IMR-90 (cell line): ENCODE data around the gene DGKB. TPM values are rescaled to one million over a fixed set of nuclear protein-coding genes. Genes with fewer than 3 reads are reported as not detected.

ENCODE experiments used
- ATAC-seq: fragments of 200-7000 bp; cut with Tn5 transposase; 2 replicates; pipeline ENCODE4 v1.9.1; 2020; ENCODE audit warnings: low read depth, mild to moderate bottlenecking, moderate library complexity
- BruUV-seq: library from RNA; stranded (reverse); fragments of 400-500 nt; replicated peaks from 2 replicates; lab custom pipeline; 2021; lab: Mats Ljungman, UMichigan
- CTCF ChIA-PET: fragments of 300-600 bp; formaldehyde crosslinking; extraction: SDS; loops from one replicate; lab custom pipeline; 2021; ENCODE audit warnings: antibody characterized with exemption; lab: Yijun Ruan, JAX
- POLR2A ChIA-PET: fragments of 300-600 bp; sonication (Branson Sonifier 250); formaldehyde crosslinking; loops from one replicate; lab custom pipeline; 2022; ENCODE audit warnings: antibody characterized with exemption; ENCODE audit not compliant: unreplicated experiment; lab: Charles Lee
- DNase-seq: peaks from one replicate; pipeline ENCODE4 v3.0.0; 2013
- H2AFZ ChIP-seq: replicated peaks from 2 replicates; pipeline ENCODE3; 2013; ENCODE audit warnings: low read length, mild to moderate bottlenecking; ENCODE audit not compliant: poor library complexity
- H2AK5ac ChIP-seq: 2 replicates; pipeline ENCODE4 v1.6.1; 2013; ENCODE audit warnings: low read depth, low read length, inconsistent platforms
- H2AK9ac ChIP-seq: replicated peaks from 2 replicates; pipeline ENCODE3; 2013; ENCODE audit warnings: mild to moderate bottlenecking, low read depth, low read length, moderate library complexity; ENCODE audit not compliant: poor library complexity
- H2BK120ac ChIP-seq: 2 replicates; pipeline ENCODE4 v1.6.1; 2013; ENCODE audit warnings: low read depth, low read length, inconsistent platforms
- H2BK15ac ChIP-seq: 3 replicates; pipeline ENCODE4 v1.6.1; 2013; ENCODE audit warnings: low read depth, low read length, inconsistent platforms
- H2BK20ac ChIP-seq: 2 replicates; pipeline ENCODE4 v1.6.1; 2013; ENCODE audit warnings: low read depth, mild to moderate bottlenecking, inconsistent platforms, low read length, moderate library complexity
- H2BK5ac ChIP-seq: 2 replicates; pipeline ENCODE4 v1.6.1; 2013; ENCODE audit warnings: mild to moderate bottlenecking, low read depth, low read length, inconsistent platforms; ENCODE audit not compliant: poor library complexity, severe bottlenecking
- H3K14ac ChIP-seq: replicated peaks from 2 replicates; pipeline ENCODE4 v1.6.1; 2013; ENCODE audit warnings: low read depth, low read length, inconsistent platforms
- H3K18ac ChIP-seq: 2 replicates; pipeline ENCODE4 v1.6.1; 2013; ENCODE audit warnings: low read depth, low read length, control low read depth
- H3K23ac ChIP-seq: 2 replicates; pipeline ENCODE4 v1.6.1; 2013; ENCODE audit warnings: low read depth, low read length, inconsistent platforms
- H3K27ac ChIP-seq: 2 replicates; pipeline ENCODE4 v1.5.1; 2013; ENCODE audit warnings: mild to moderate bottlenecking, control low read depth, low read length; ENCODE audit not compliant: insufficient read depth
- H3K27me3 ChIP-seq: 2 replicates; pipeline ENCODE4 v1.6.1; 2013; ENCODE audit warnings: low read length; ENCODE audit not compliant: control insufficient read depth, insufficient read depth
- H3K36me3 ChIP-seq: 2 replicates; pipeline ENCODE4 v1.6.1; 2013; ENCODE audit warnings: low read length, mixed read lengths; ENCODE audit not compliant: control insufficient read depth, insufficient read depth
- H3K4ac ChIP-seq: 2 replicates; pipeline ENCODE4 v1.6.1; 2013; ENCODE audit warnings: low read depth, low read length, inconsistent platforms
- H3K4me1 ChIP-seq: 2 replicates; pipeline ENCODE4 v1.6.1; 2013; ENCODE audit warnings: low read length, mixed read lengths; ENCODE audit not compliant: control insufficient read depth, insufficient read depth
- H3K4me2 ChIP-seq: 2 replicates; pipeline ENCODE4 v1.6.1; 2013; ENCODE audit warnings: low read depth, mild to moderate bottlenecking, control low read depth, low read length, moderate library complexity
- H3K4me3 ChIP-seq: 2 replicates; pipeline ENCODE4 v1.5.1; 2013; ENCODE audit warnings: low read depth, mild to moderate bottlenecking, control low read depth, low read length, moderate library complexity; ENCODE audit not compliant: insufficient read depth
- H3K56ac ChIP-seq: 2 replicates; pipeline ENCODE4 v1.6.1; 2013; ENCODE audit warnings: low read length, inconsistent platforms; ENCODE audit not compliant: insufficient read depth; ENCODE audit errors: extremely low read depth
- H3K79me1 ChIP-seq, 2 experiments: 2 replicates each; pipeline ENCODE4 v1.6.1; 2013; ENCODE audit warnings: low read length in 2 of 2, inconsistent platforms in 1 of 2, low read depth in 1 of 2
- H3K9ac ChIP-seq: 2 replicates; pipeline ENCODE4 v1.6.1; 2013; ENCODE audit warnings: low read depth, low read length, control low read depth
- H3K9me1 ChIP-seq: 2 replicates; pipeline ENCODE4 v1.6.1; 2013; ENCODE audit warnings: low read length, inconsistent platforms; ENCODE audit not compliant: insufficient read depth
- H3K9me3 ChIP-seq: 2 replicates; pipeline ENCODE4 v1.6.1; 2013; ENCODE audit warnings: low read length; ENCODE audit not compliant: control insufficient read depth, insufficient read depth
- H4K20me1 ChIP-seq: 2 replicates; pipeline ENCODE4 v1.6.1; 2013; ENCODE audit warnings: low read length, inconsistent platforms; ENCODE audit not compliant: insufficient read depth
- H4K5ac ChIP-seq: 2 replicates; pipeline ENCODE4 v1.6.1; 2013; ENCODE audit warnings: mild to moderate bottlenecking, low read depth, low read length, control low read depth
- H4K8ac ChIP-seq, 2 experiments: 2 replicates each; pipeline ENCODE4 v1.6.1; 2013; ENCODE audit warnings: low read depth in 2 of 2, low read length in 2 of 2, control low read depth in 1 of 2, inconsistent platforms in 1 of 2
- H4K91ac ChIP-seq: 2 replicates; pipeline ENCODE4 v1.6.1; 2013; ENCODE audit warnings: low read depth, low read length, inconsistent platforms; ENCODE audit not compliant: insufficient read depth
- BHLHE40 ChIP-seq: fragments of 150-350 bp; IDR thresholded peaks from 2 replicates; pipeline ENCODE4 v1.6.1; 2016; ENCODE audit warnings: mild to moderate bottlenecking, low read depth, low read length
- CEBPB ChIP-seq: IDR thresholded peaks from 2 replicates; pipeline ENCODE4 v1.6.1; 2012; ENCODE audit warnings: low read depth, low read length, improper control_type of control experiment
- CHD1 ChIP-seq: IDR thresholded peaks from 2 replicates; pipeline ENCODE4 v1.6.1; 2012; ENCODE audit warnings: low read depth, low read length, improper control_type of control experiment
- ELK1 ChIP-seq: fragments of 150-350 bp; IDR thresholded peaks from 2 replicates; pipeline ENCODE4 v1.6.1; 2016; ENCODE audit warnings: low read depth, mild to moderate bottlenecking, low read length, moderate library complexity, borderline replicate concordance
- FOS ChIP-seq: fragments of 150-350 bp; IDR thresholded peaks from 2 replicates; pipeline ENCODE4 v1.6.1; 2016; ENCODE audit warnings: low read depth, low read length
- MAFK ChIP-seq: IDR thresholded peaks from 2 replicates; pipeline ENCODE4 v1.6.1; 2012; ENCODE audit warnings: low read depth, low read length, improper control_type of control experiment
- MAZ ChIP-seq: IDR thresholded peaks from 2 replicates; pipeline ENCODE4 v1.6.1; 2012; ENCODE audit warnings: low read depth, mild to moderate bottlenecking, low read length, improper control_type of control experiment, moderate library complexity, borderline replicate concordance
- MXI1 ChIP-seq: IDR thresholded peaks from 2 replicates; pipeline ENCODE4 v1.6.1; 2012; ENCODE audit warnings: low read depth, mild to moderate bottlenecking, low read length, moderate library complexity, borderline replicate concordance
- NFE2L2 ChIP-seq: fragments of 150-350 bp; IDR thresholded peaks from 2 replicates; pipeline ENCODE4 v1.6.1; 2016; ENCODE audit warnings: low read depth, mild to moderate bottlenecking, low read length
- POLR2A ChIP-seq: IDR thresholded peaks from 2 replicates; pipeline ENCODE4 v1.6.1; 2012; ENCODE audit warnings: mild to moderate bottlenecking, low read depth, low read length
- RAD21 ChIP-seq: IDR thresholded peaks from 2 replicates; pipeline ENCODE4 v1.6.1; 2012; ENCODE audit warnings: low read length, improper control_type of control experiment
- RCOR1 ChIP-seq: IDR thresholded peaks from 2 replicates; pipeline ENCODE4 v1.6.1; 2012; ENCODE audit warnings: mild to moderate bottlenecking, low read length, improper control_type of control experiment; ENCODE audit not compliant: insufficient replicate concordance
- RFX5 ChIP-seq: IDR thresholded peaks from 2 replicates; pipeline ENCODE4 v1.8.0; 2012; ENCODE audit warnings: low read depth, mild to moderate bottlenecking, low read length, moderate library complexity
- SMC3 ChIP-seq: fragments of 150-350 bp; IDR thresholded peaks from 2 replicates; pipeline ENCODE4 v1.6.1; 2016; ENCODE audit warnings: low read depth, mild to moderate bottlenecking, antibody characterized with exemption, low read length, moderate library complexity
- WGBS, 2 experiments: methylation state at CpG; one replicate each; pipeline versions ENCODE4 v1.1.5 to v1.1.7; 2013; ENCODE audit warnings: missing lambda C conversion rate in 2 of 2; ENCODE audit not compliant: insufficient read length in 1 of 2; ENCODE audit errors: extremely low coverage in 2 of 2; 5-methylcytosine and 5-hydroxymethylcytosine counted together
- dilution Hi-C: fragments of 300-500 bp; cut with HindIII; formaldehyde crosslinking; loops from one replicate; pipeline ENCODE4 v1.14.3; 2018; ENCODE audit warnings: low sequenced_read_pairs; ENCODE audit not compliant: unreplicated experiment
- in situ Hi-C: fragments of 300-500 bp; cut with MboI; formaldehyde crosslinking; loops from 3 replicates; pipeline ENCODE4 v1.14.3; 2019; ENCODE audit warnings: low sequenced_read_pairs, inconsistent platforms, mixed read lengths
- intact Hi-C: fragments of 100-400 bp; cut with micrococcal nuclease; formaldehyde crosslinking; loops from 2 replicates; pipeline ENCODE4 v1.10.0; 2022
- polyA plus RNA-seq, 3 experiments: library from polyadenylated mRNA; depleted of rRNA; stranded (reverse); fragments of >200 nt; gene quantifications; 2 replicates each; pipeline ENCODE4 v1.2.3, GENCODE V29; 2012; ENCODE audit warnings: low replicate concordance in 1 of 3
- total RNA-seq: library from RNA; depleted of rRNA; stranded (reverse); fragments of >200 nt; gene quantifications from 2 replicates; pipeline ENCODE4 v1.2.3, GENCODE V29; 2012
- TF ChIP-seq, protein P1 (sequence below): conservative IDR thresholded peaks from 2 replicates; pipeline ENCODE4 v1.5.1; 2012; ENCODE audit warnings: mild to moderate bottlenecking, low read depth, low read length, improper control_type of control experiment
- TF ChIP-seq, protein P2 (sequence below): fragments of 150-350 bp; IDR thresholded peaks from 2 replicates; pipeline ENCODE4 v1.6.1; 2017; ENCODE audit warnings: mild to moderate bottlenecking, antibody characterized with exemption, low read length, low read depth

Gene DGKB
- total and polyA plus RNA-seq, 2 of the 4 experiments (the other 2 are of a cell fraction): not detected

- no peak overlapping the region for H3K4ac ChIP-seq
- BruUV-seq: no TSS peak
- CTCF ChIA-PET: no interaction called here
These were observed 80.1 kb downstream of the DGKB start for GRCh38 chr7:14822481-14822854.

More at GRCh38 chr7:14822481-14822854, 80.1 kb downstream of the DGKB start:
- H4K5ac ChIP-seq: no peak overlapping the region
- no peaks in the 10 kb centered on the region for H3K27me3 ChIP-seq
- H2BK15ac ChIP-seq: no peak overlapping the region
- H4K8ac ChIP-seq: no peak overlapping the region
- no peak overlapping the region for H2AFZ ChIP-seq
- H3K9ac ChIP-seq: no peak overlapping the region
- POLR2A ChIA-PET: no interaction called here
- DNase-seq: no peak
- no peak overlapping the region for H2AK5ac ChIP-seq
- H3K4me3 ChIP-seq: no peak overlapping the region
- TF ChIP-seq POLR2A (no peak), SMC3 (no peak), CHD1 (no peak), MXI1 (no peak), MAFK (no peak), RCOR1 (no peak), BHLHE40 (no peak), FOS (no peak), RAD21 (no peak), RFX5 (no peak), CEBPB (no peak), ELK1 (no peak), NFE2L2 (no peak), MAZ (no peak)
- TF ChIP-seq, protein P1, sequence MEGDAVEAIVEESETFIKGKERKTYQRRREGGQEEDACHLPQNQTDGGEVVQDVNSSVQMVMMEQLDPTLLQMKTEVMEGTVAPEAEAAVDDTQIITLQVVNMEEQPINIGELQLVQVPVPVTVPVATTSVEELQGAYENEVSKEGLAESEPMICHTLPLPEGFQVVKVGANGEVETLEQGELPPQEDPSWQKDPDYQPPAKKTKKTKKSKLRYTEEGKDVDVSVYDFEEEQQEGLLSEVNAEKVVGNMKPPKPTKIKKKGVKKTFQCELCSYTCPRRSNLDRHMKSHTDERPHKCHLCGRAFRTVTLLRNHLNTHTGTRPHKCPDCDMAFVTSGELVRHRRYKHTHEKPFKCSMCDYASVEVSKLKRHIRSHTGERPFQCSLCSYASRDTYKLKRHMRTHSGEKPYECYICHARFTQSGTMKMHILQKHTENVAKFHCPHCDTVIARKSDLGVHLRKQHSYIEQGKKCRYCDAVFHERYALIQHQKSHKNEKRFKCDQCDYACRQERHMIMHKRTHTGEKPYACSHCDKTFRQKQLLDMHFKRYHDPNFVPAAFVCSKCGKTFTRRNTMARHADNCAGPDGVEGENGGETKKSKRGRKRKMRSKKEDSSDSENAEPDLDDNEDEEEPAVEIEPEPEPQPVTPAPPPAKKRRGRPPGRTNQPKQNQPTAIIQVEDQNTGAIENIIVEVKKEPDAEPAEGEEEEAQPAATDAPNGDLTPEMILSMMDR: no peak
- TF ChIP-seq, protein P2, sequence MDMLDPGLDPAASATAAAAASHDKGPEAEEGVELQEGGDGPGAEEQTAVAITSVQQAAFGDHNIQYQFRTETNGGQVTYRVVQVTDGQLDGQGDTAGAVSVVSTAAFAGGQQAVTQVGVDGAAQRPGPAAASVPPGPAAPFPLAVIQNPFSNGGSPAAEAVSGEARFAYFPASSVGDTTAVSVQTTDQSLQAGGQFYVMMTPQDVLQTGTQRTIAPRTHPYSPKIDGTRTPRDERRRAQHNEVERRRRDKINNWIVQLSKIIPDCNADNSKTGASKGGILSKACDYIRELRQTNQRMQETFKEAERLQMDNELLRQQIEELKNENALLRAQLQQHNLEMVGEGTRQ: no peak
- H2AK9ac ChIP-seq: no peak overlapping the region
- no peak overlapping the region for H2BK20ac ChIP-seq
- no peak overlapping the region for H3K27ac ChIP-seq
- in situ Hi-C loops (no loop called here), intact Hi-C loops (no loop called here), dilution Hi-C loops (no loop called here)
- no peak overlapping the region for H3K14ac ChIP-seq
- no peak overlapping the region for H3K4me2 ChIP-seq
- no peaks in the 10 kb centered on the region for H3K36me3 ChIP-seq
- no peak overlapping the region for H4K91ac ChIP-seq
- no peaks in the 10 kb centered on the region for H3K9me1 ChIP-seq
- no peaks in the 10 kb centered on the region; the same call in 1 of the 2 replicates for H3K9me3 ChIP-seq
- H3K4me1 ChIP-seq: no peaks in the 10 kb centered on the region
- H3K23ac ChIP-seq: no peak overlapping the region
- no CpG with 5 or more reads among the region's 1 CpG for WGBS, 2 experiments
- H3K56ac ChIP-seq: no peak overlapping the region
- H3K18ac ChIP-seq: no peak overlapping the region
- no peak for ATAC-seq
- H3K79me1 ChIP-seq: no peaks in the 10 kb centered on the region
- H2BK120ac ChIP-seq: no peak overlapping the region
- no peak overlapping the region for H2BK5ac ChIP-seq
- no peaks in the 10 kb centered on the region for H4K20me1 ChIP-seq
